Osteoblast (primary cell): Measurements from ENCODE around the gene GJA1. TPM values are rescaled to one million over a fixed set of nuclear protein-coding genes. Genes with fewer than 3 reads are reported as not detected.
A peak's percentile ranks its signal among the peaks of the same experiment; 100 is the strongest.

Source experiments
- DNase-seq: peaks from one replicate; pipeline ENCODE4 v3.0.0; 2011; ENCODE audit warnings: low spot score, mixed read lengths; ENCODE audit not compliant: insufficient read length; ENCODE audit errors: missing footprints
- H2AFZ ChIP-seq: 2 replicates; pipeline ENCODE4 v1.6.0; 2011; ENCODE audit warnings: mild to moderate bottlenecking, low read length
- H3K27ac ChIP-seq: 2 replicates; pipeline ENCODE4 v1.5.1; 2011; ENCODE audit warnings: mild to moderate bottlenecking, low read depth, low read length, moderate library complexity
- H3K27me3 ChIP-seq: 2 replicates; pipeline ENCODE4 v1.6.0; 2012; ENCODE audit warnings: mild to moderate bottlenecking, control low read depth, inconsistent platforms, low read length, moderate library complexity; ENCODE audit not compliant: insufficient read depth
- H3K36me3 ChIP-seq: 2 replicates; pipeline ENCODE4 v1.5.1; 2011; ENCODE audit warnings: mild to moderate bottlenecking, low read length, control low read depth, moderate library complexity; ENCODE audit not compliant: insufficient read depth
- H3K4me1 ChIP-seq: 2 replicates; pipeline ENCODE4 v1.5.1; 2011; ENCODE audit warnings: mild to moderate bottlenecking, low read length, control low read depth, moderate library complexity; ENCODE audit not compliant: insufficient read depth
- H3K4me2 ChIP-seq: 2 replicates; pipeline ENCODE4 v1.6.0; 2011; ENCODE audit warnings: mild to moderate bottlenecking, low read length; ENCODE audit not compliant: insufficient read depth
- H3K4me3 ChIP-seq: fragments of 200-600 bp; sonication (generic); 3 replicates; pipeline ENCODE4 v1.5.1; 2012; ENCODE audit warnings: mild to moderate bottlenecking, low read length, inconsistent platforms; ENCODE audit not compliant: insufficient read depth
- H3K79me2 ChIP-seq: 2 replicates; pipeline ENCODE4 v1.6.0; 2012; ENCODE audit warnings: mild to moderate bottlenecking, low read length, control low read depth, inconsistent platforms; ENCODE audit not compliant: insufficient read depth
- H3K9me3 ChIP-seq: 2 replicates; pipeline ENCODE4 v1.5.1; 2011; ENCODE audit warnings: low read depth, low read length, control low read depth
- H4K20me1 ChIP-seq: 2 replicates; pipeline ENCODE4 v1.6.0; 2012; ENCODE audit warnings: mild to moderate bottlenecking, low read length, control low read depth; ENCODE audit not compliant: insufficient read depth
- CTCF ChIP-seq: IDR thresholded peaks from 2 replicates; pipeline ENCODE4 v1.5.1; 2011; ENCODE audit warnings: mild to moderate bottlenecking, low read depth, low read length, moderate library complexity; ENCODE audit errors: extremely low read depth
- small RNA-seq: library from RNA; depleted of rRNA; stranded (forward); fragments of <200 nt; gene quantifications from one replicate; pipeline ENCODE3, GENCODE V24; 2012
- total RNA-seq: library from RNA; depleted of rRNA; stranded (reverse); fragments of >200 nt; gene quantifications from 2 replicates; pipeline ENCODE4 v1.2.3, GENCODE V29; 2012

Gene GJA1
- total RNA-seq, 1 donor, result 1,360 TPM

DNA sequence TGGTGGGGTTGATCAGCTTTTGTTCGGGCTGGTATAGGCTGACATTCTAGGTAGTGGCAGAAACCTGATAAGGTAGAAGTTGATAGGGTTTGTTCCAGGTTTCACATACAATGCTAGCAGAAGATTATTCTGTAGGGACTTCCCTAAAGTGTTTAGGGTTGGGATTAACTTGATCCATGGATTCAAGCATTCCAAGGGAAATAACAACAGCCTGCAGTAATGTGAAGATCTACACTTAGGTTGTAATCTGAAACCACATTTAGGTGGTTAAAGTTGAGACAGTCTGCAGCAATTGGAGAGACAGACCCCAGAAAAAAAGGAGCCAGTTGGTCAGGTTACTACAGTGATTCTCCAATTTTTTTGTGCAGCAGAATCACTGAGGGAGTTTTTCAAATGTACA lies 56.1 kb downstream of the GJA1 start:
- Histone ChIP-seq H3K4me3 (no peak overlapping the region), H3K4me2 (no peak overlapping the region), H3K27me3 (no peaks in the 10 kb centered on the region), H3K9me3 (no peaks in the 10 kb centered on the region), H2AFZ (no peak overlapping the region), H3K27ac (no peak overlapping the region), H3K36me3 (no peaks in the 10 kb centered on the region), H3K79me2 (no peaks in the 10 kb centered on the region), H3K4me1 (no peaks in the 10 kb centered on the region), H4K20me1 (no peaks in the 10 kb centered on the region)
- no peak for TF ChIP-seq CTCF
- peak; percentile 3 for DNase-seq

- H3K9me3 ChIP-seq, result no peaks in the 10 kb centered on the region
- TF ChIP-seq CTCF, result no peak
- H3K4me2 ChIP-seq, result no peak overlapping the region
- H3K36me3 ChIP-seq, result no peaks in the 10 kb centered on the region
- no peak overlapping the region for H2AFZ ChIP-seq
- no peaks in the 10 kb centered on the region for H4K20me1 ChIP-seq
- DNase-seq, result peak; percentile 17
- no peak overlapping the region for H3K4me3 ChIP-seq
- no peaks in the 10 kb centered on the region for H3K79me2 ChIP-seq
- no peaks in the 10 kb centered on the region for H3K4me1 ChIP-seq
- H3K27me3 ChIP-seq, result no peaks in the 10 kb centered on the region
- H3K27ac ChIP-seq, result no peak overlapping the region
These were observed 57.1 kb downstream of the GJA1 start for GRCh38 chr6:121492536-121492935.

GRCh38 chr6:121497970-121498375 lies 62.5 kb downstream of the GJA1 start:
- no peaks in the 10 kb centered on the region for H3K9me3 ChIP-seq
- no peak for TF ChIP-seq CTCF
- H3K79me2 ChIP-seq, result no peaks in the 10 kb centered on the region
- no peak overlapping the region for H3K4me2 ChIP-seq
- no peak overlapping the region for H3K27ac ChIP-seq
- H2AFZ ChIP-seq, result no peak overlapping the region
- H3K27me3 ChIP-seq, result no peaks in the 10 kb centered on the region
- H4K20me1 ChIP-seq, result no peaks in the 10 kb centered on the region
- no peaks in the 10 kb centered on the region for H3K4me1 ChIP-seq
- no peaks in the 10 kb centered on the region for H3K36me3 ChIP-seq
- H3K4me3 ChIP-seq, result no peak overlapping the region
- no peak for DNase-seq

GRCh38 chr6:121498481-121499276 lies 63.2 kb downstream of the GJA1 start:
- Histone ChIP-seq H3K4me3 (no peak overlapping the region), H3K4me2 (no peak overlapping the region), H3K9me3 (no peaks in the 10 kb centered on the region), H3K27me3 (no peaks in the 10 kb centered on the region), H2AFZ (peak overlapping the region; percentile 9), H3K36me3 (no peaks in the 10 kb centered on the region), H3K79me2 (no peaks in the 10 kb centered on the region), H3K27ac (no peak overlapping the region), H4K20me1 (no peaks in the 10 kb centered on the region), H3K4me1 (peaks cover 6% of the 10 kb centered on the region)
- DNase-seq, result no peak
- no peak for TF ChIP-seq CTCF

Small RNAs within 50 kb of the gene (small RNA-seq; reads per million reads assigned to genes)
- gene RNU4-35P, result not detected

Other genes with a start within 250 kb of the GJA1 start
- gene TBC1D32, start 101.2 kb upstream of the GJA1 start, total RNA-seq, result 15.9 and 17.4 TPM in 2 replicates